Measurements from ENCODE around the gene USP22. TPM values are rescaled to one million over a fixed set of nuclear protein-coding genes. Genes with fewer than 3 reads are reported as not detected.

The USP22 gene
- total RNA-seq, 1 experiment from 2014 or later: 432 TPM

- DNase-seq: no peak
- H3K27me3 ChIP-seq (ENCODE audit: control insufficient read depth, insufficient read depth, low read length): no peaks in the 10 kb centered on the region
- H3K4me3 ChIP-seq (ENCODE audit: insufficient read depth, low read depth, low read length): no peak overlapping the region
- H3K36me3 ChIP-seq (replicated peaks; ENCODE audit: control insufficient read depth, insufficient read depth, low read length): peaks cover 70% of the 10 kb centered on the region
Observed at GRCh38 chr17:21005367-21005766, 37.4 kb downstream of the USP22 start.

DNA sequence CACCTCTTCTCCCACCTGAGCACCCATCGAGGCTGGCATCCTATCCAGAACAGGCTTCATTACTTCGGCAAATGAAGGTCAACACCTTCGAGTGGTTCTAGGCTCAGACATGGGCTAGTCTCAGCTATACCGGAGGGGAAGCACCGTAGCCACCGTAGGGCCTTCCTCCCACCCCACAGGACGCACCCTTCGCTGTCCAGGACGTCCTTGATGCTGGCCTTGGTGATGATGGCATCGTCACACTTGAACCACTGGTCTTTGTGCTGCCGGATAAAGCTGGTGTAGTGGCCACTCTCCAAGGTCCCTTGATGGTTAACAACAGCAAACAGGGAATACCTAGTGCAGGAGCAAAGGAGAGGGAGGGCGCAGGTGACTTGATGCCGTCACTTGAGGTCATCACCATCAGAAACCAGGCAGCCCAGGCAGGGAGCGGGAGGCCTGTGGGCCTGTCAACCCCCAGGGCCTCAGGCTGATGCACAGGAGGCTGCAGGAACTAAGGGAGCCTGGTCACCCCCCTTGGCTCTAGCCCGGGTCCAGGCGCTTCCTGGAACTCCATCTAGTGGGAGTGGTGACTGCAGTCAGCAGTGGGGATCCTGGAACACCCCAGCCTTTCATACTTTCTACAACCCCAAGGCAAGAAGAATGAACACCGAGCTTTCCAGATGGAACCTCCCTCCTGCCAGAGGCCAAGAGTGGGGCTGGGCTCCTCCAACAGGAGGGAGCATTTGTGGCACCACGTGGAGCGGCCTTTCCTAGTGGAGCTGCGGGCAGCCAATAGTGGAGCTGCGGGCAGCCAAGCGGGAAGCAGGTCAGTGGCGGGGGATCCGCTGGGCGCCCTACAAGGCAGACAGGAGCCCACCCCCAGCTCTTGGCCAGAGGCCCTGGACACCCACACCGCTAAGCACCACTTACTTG lies 38.5 kb downstream of the USP22 start:
- no peaks in the 10 kb centered on the region for H3K27me3 ChIP-seq (ENCODE audit: control insufficient read depth, insufficient read depth, low read length)
- H3K4me3 ChIP-seq (ENCODE audit: insufficient read depth, low read depth, low read length): no peak overlapping the region
- H3K36me3 ChIP-seq (replicated peaks; ENCODE audit: control insufficient read depth, insufficient read depth, low read length): peaks cover 67% of the 10 kb centered on the region
- DNase-seq: no peak

DNA sequence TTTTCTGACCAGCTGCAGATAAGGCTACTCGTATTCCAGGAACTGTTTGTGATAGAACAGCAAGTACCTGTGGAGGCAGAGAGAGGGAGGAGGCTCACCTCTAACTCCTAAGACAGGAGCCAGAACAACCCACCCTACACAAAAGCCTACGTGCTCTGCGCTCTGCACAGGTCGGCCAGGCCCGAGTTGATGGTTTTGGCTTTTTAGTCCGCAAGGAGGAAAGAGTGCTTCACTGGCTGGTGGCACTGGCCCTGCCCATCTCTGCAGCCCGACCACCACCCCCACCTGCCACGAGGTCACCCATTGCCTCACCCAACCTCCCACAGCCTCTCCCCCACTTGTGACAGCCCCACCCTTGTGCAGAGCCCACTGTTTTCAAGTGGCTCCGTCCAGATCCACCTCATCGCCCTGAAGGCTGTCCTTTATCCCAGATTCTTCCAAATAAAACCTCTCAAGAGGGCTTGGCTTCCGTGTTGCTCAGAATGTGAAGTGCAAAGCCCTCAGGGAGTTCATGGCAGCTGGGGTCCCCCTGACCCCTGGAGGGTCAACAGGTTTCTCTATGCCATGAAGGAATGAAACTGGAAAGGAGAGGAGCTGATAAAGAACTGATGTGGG lies 39.7 kb downstream of the USP22 start:
- no peaks in the 10 kb centered on the region for H3K27me3 ChIP-seq (ENCODE audit: control insufficient read depth, insufficient read depth, low read length)
- no peak for DNase-seq
- peaks cover 58% of the 10 kb centered on the region for H3K36me3 ChIP-seq (replicated peaks; ENCODE audit: control insufficient read depth, insufficient read depth, low read length)
- no peak overlapping the region for H3K4me3 ChIP-seq (ENCODE audit: insufficient read depth, low read depth, low read length)

DNA sequence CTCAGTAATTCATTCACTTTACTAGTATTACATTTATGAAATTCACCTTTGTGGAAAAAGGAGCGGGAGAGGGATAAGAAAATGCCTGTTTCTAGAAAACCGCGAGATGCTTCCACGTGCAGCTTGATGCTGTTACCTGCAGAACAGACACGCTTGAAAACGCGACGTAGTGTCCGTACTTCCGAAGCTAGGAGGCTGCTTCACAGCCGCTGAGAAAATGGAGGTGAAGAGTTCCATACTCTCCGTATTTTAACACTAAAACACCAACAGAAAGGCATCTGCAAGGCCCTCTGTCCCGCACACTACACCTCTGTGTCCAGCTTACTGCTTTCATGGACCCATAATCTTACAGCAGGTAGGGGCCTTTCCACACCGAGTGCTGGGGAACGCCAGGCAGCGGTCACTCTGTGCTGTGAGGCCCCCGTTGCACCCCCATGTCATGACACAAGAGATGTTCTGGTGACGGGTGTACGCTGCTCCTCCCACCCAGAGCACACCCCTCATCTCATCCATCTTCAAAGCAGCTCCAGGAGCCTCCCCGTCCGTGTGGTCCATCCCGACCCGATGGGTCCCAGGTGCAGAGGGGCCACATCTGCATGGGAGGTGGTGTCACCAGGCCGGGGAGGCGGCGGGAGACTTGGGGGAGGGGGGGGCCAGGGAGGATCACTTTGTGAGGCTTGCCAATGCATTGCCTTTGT lies 40.4 kb downstream of the USP22 start:
- DNase-seq: no peak
- no peaks in the 10 kb centered on the region for H3K27me3 ChIP-seq (ENCODE audit: control insufficient read depth, insufficient read depth, low read length)
- peaks cover 52% of the 10 kb centered on the region for H3K36me3 ChIP-seq (replicated peaks; ENCODE audit: control insufficient read depth, insufficient read depth, low read length)
- H3K4me3 ChIP-seq (ENCODE audit: insufficient read depth, low read depth, low read length): no peak overlapping the region

DNA sequence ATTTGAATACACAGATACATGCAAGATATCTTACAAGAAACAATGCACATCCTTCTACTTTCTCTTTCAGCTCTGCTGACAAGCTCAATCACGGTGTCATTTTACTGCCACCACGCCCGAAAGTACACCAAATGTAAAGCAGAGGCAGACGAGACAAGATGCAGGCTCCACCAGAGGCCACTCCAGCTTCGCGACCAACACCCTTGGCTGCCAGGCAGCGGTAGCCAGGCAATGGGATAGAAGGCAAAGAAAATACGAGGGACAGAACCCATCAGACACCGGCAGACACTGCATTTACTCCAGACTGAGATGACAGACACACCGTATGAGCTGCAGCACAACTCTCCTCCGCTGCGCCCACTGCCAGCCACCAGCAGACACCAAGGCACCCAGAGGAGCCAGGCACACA lies 41.0 kb downstream of the USP22 start:
- Histone ChIP-seq H3K27me3 (ENCODE audit: control insufficient read depth, insufficient read depth, low read length) (no peaks in the 10 kb centered on the region), H3K4me3 (ENCODE audit: insufficient read depth, low read depth, low read length) (no peak overlapping the region), H3K36me3 (replicated peaks; ENCODE audit: control insufficient read depth, insufficient read depth, low read length) (peaks cover 46% of the 10 kb centered on the region)
- no peak for DNase-seq

DNA sequence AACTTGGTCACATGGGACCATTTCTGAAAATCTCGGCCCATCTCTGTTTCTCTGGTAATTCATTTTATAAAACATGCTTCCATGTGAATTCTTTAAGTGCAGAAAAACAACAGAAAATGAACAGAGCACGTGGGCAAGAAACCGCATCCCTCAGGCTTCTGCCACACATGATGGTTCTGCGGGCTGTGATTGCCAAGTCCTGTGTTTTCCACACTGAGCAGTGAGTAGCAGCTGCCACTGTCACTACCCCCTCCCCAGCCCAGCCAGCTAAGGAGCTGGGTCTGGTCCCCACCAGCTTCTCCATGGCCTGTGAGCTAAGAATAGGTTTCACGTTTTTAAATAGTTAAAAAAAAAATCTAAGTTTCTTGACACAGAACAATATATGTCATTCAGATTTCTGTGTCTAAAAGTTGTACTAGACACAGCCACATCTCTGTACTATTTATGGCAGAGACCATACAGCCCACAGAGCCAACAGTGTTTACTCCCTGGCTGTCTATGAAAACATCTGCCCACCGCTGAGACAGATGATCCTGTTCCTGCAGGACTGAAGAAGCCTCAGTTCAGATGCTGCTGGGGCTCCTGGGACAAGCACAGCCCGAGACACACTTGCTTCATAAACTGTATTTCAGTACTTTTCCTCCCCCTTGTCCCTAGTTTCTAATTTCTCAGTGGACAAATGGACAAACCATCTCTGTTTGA lies 41.5 kb downstream of the USP22 start:
- no peak overlapping the region for H3K4me3 ChIP-seq (ENCODE audit: insufficient read depth, low read depth, low read length)
- DNase-seq: no peak
- no peaks in the 10 kb centered on the region for H3K27me3 ChIP-seq (ENCODE audit: control insufficient read depth, insufficient read depth, low read length)
- peaks cover 44% of the 10 kb centered on the region for H3K36me3 ChIP-seq (replicated peaks; ENCODE audit: control insufficient read depth, insufficient read depth, low read length)

DNA sequence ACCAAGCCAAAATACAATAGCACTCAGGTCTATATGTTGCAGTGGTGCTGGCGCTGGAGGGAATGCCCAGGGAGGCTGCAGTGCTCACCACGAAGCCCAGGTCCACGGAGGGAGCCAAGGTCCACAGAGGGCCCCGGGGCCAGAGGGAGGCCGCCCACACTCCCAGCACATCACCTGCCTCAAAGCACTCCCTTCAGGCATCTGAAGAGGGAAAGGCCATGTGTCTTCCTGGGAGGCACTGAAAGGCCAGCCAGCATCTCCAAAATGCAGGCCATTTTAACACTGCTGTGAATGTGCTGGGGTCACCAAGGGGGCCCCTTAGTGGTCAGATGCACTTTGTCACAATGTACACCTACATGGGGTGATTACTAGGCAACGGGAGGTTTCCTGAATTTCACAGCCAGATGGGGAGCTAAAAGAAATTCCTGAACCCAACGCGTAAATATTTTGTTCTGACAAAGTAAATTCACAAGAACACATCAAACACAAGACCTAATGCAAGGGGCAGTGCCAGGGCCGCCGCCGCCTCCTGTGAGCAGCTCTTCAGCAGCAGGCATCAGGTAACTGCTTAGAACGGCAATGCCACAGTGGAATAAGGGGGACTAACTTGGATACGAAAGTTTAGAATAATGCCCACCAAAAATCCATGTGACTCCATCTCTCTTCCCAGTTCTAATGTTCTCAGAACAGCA lies 42.8 kb downstream of the USP22 start:
- H3K36me3 ChIP-seq (replicated peaks; ENCODE audit: control insufficient read depth, insufficient read depth, low read length): peaks cover 34% of the 10 kb centered on the region
- no peak overlapping the region for H3K4me3 ChIP-seq (ENCODE audit: insufficient read depth, low read depth, low read length)
- DNase-seq: no peak
- no peaks in the 10 kb centered on the region for H3K27me3 ChIP-seq (ENCODE audit: control insufficient read depth, insufficient read depth, low read length)

- DNase-seq: no peak
- Histone ChIP-seq H3K27me3 (ENCODE audit: control insufficient read depth, insufficient read depth, low read length) (no peaks in the 10 kb centered on the region), H3K4me3 (ENCODE audit: insufficient read depth, low read depth, low read length) (no peak overlapping the region), H3K36me3 (replicated peaks; ENCODE audit: control insufficient read depth, insufficient read depth, low read length) (peaks cover 26% of the 10 kb centered on the region)
Observed at GRCh38 chr17:20999044-20999573, 43.7 kb downstream of the USP22 start.

GRCh38 chr17:20998571-20999043 lies 44.2 kb downstream of the USP22 start:
- no peak for DNase-seq
- peaks cover 22% of the 10 kb centered on the region for H3K36me3 ChIP-seq (replicated peaks; ENCODE audit: control insufficient read depth, insufficient read depth, low read length)
- H3K27me3 ChIP-seq (ENCODE audit: control insufficient read depth, insufficient read depth, low read length): no peaks in the 10 kb centered on the region
- no peak overlapping the region for H3K4me3 ChIP-seq (ENCODE audit: insufficient read depth, low read depth, low read length)

GRCh38 chr17:20997711-20998570 lies 44.9 kb downstream of the USP22 start:
- peak; percentile 76 for DNase-seq
- Histone ChIP-seq H3K4me3 (ENCODE audit: insufficient read depth, low read depth, low read length) (no peak overlapping the region), H3K36me3 (replicated peaks; ENCODE audit: control insufficient read depth, insufficient read depth, low read length) (peaks cover 16% of the 10 kb centered on the region), H3K27me3 (ENCODE audit: control insufficient read depth, insufficient read depth, low read length) (no peaks in the 10 kb centered on the region)

GRCh38 chr17:20996724-20997615 lies 45.8 kb downstream of the USP22 start:
- DNase-seq: peak; percentile 71
- no peaks in the 10 kb centered on the region for H3K27me3 ChIP-seq (ENCODE audit: control insufficient read depth, insufficient read depth, low read length)
- H3K4me3 ChIP-seq (ENCODE audit: insufficient read depth, low read depth, low read length): no peak overlapping the region
- peaks cover 8% of the 10 kb centered on the region for H3K36me3 ChIP-seq (replicated peaks; ENCODE audit: control insufficient read depth, insufficient read depth, low read length)
